GM12873 (cell line): ENCODE data around the gene PLAA.

Source experiments
- CTCF ChIP-seq: IDR thresholded peaks from 2 replicates; pipeline ENCODE4 v1.5.1; 2012; ENCODE audit warnings: low read depth, mild to moderate bottlenecking, moderate library complexity, low read length, control low read depth; ENCODE audit not compliant: insufficient read depth; ENCODE audit errors: missing control alignments

The PLAA gene

GRCh38 chr9:26947736-26948135 is 694 bp upstream of the PLAA start:
- no peak for TF ChIP-seq CTCF

- TF ChIP-seq CTCF, result no peak
Measured at GRCh38 chr9:26945591-26945990, 1.5 kb downstream of the PLAA start.

- no peak for TF ChIP-seq CTCF
Measured at GRCh38 chr9:26940779-26941178, 6.3 kb downstream of the PLAA start.

- TF ChIP-seq CTCF, result no peak
Measured at GRCh38 chr9:26939955-26940711, 6.9 kb downstream of the PLAA start.

GRCh38 chr9:26937816-26938371 is 9.1 kb downstream of the PLAA start:
- TF ChIP-seq CTCF, result no peak

GRCh38 chr9:26935847-26936246 is 11.2 kb downstream of the PLAA start:
- TF ChIP-seq CTCF, result no peak

GRCh38 chr9:26928902-26929495 is 18.0 kb downstream of the PLAA start:
- no peak for TF ChIP-seq CTCF
